ENCODE results near the gene PCDHGB2. TPM values are rescaled to one million over a fixed set of nuclear protein-coding genes. Genes with fewer than 3 reads are reported as not detected.
"Not testable (repeated sequence)": the region's sequence is repeated elsewhere in the genome, so short reads cannot be mapped to it uniquely, and the experiment has no call there.

Gene PCDHGB2
- total RNA-seq, result 1 to 10 TPM; 3.5 to 6.5 (median 5.0) TPM
- 1.9 TPM for polyA plus RNA-seq
- long read RNA-seq, donor 1, partial matches to known transcripts, result 0 of 1 reads
- long read RNA-seq, donor 1, other reads (novel, unspliced or antisense), result 0 of 1 reads
- long read RNA-seq, donor 2, result 0 reads
- long read RNA-seq, donor 3, result 0 reads
- long read RNA-seq, donor 4, result 0 reads

DNA sequence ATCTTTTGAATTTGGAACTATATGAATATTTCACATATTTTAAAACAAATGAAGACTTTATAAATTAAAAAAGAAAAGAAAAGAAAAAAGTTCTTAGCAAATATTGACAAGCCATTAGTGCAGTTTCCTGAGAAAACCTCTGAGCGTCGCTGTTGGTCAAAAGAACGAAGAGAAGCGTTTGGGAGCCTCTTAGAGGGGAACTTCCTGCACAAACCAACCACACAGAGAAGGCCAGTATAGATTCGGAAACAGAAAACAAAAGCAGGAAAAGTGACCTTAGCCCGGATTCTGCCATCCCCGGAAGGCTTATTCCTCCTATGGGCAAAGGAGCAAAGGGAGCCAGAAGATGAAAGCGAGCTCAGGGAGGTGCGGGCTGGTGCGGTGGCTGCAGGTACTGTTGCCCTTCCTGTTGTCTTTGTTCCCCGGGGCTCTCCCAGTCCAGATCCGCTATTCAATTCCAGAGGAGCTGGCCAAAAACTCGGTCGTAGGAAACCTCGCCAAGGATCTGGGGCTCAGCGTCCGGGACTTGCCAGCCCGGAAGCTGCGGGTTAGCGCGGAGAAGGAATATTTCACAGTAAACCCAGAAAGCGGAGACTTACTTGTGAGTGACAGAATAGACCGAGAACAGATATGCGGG is at the start of gene PCDHGB2:
Gene PCDHGB2, plus strand, starts transcription at position 205 of the 637 bp plus-strand sequence. Its CDS starts 142 bp downstream, at position 347.
- 13% methylated on average over 24 of the region's 24 CpGs for WGBS
- ATAC-seq, result no peak
- H3K27me3 ChIP-seq (ENCODE audit: control insufficient read depth, insufficient read depth), result no peaks in the 10 kb centered on the region
- no peaks in the 10 kb centered on the region for H3K4me1 ChIP-seq (ENCODE audit: control insufficient read depth, insufficient read depth, low read length)
- intact Hi-C loops (cut with DNase I), result no loop called here
- H3K9me3 ChIP-seq (ENCODE audit: control insufficient read depth, low read length), result peaks cover 16% of the 10 kb centered on the region
- H3K4me3 ChIP-seq (ENCODE audit: low read length), result peak within 1 kb of the TSS; percentile 62
- H3K27ac ChIP-seq (ENCODE audit: low read length), result no peak within 1 kb of the TSS
- peak in 1 of 3 donors; percentile 33 for DNase-seq

DNA sequence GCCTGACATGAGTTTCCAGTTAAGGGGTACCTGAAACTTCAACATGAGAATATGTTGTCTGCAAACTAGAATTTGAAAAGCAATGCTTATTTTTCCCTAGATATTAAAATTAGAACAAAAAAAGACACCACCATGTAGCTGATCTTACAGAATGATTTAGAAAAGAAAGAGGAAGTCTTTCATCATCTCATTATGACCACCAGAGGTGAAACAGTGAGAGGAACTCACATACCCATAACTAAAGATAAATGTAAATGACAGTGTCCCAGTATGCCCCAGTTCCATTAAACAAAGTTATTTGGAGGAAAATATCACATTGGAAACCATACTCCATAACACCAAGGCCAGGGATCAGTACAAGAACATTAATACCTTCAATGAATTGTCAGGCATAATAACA is 46.1 kb upstream of the PCDHGB2 start:
- intact Hi-C loops (cut with DNase I), result no loop called here
- H3K27ac ChIP-seq (ENCODE audit: low read length), result no peak overlapping the region
- ATAC-seq, result no peak
- no peaks in the 10 kb centered on the region for H3K27me3 ChIP-seq (ENCODE audit: control insufficient read depth, insufficient read depth)
- H3K9me3 ChIP-seq (ENCODE audit: control insufficient read depth, low read length), result peaks cover 2% of the 10 kb centered on the region
- DNase-seq, result no peak
- H3K4me1 ChIP-seq (ENCODE audit: control insufficient read depth, insufficient read depth, low read length), result no peaks in the 10 kb centered on the region
- no peak overlapping the region for H3K4me3 ChIP-seq (ENCODE audit: low read length)

DNA sequence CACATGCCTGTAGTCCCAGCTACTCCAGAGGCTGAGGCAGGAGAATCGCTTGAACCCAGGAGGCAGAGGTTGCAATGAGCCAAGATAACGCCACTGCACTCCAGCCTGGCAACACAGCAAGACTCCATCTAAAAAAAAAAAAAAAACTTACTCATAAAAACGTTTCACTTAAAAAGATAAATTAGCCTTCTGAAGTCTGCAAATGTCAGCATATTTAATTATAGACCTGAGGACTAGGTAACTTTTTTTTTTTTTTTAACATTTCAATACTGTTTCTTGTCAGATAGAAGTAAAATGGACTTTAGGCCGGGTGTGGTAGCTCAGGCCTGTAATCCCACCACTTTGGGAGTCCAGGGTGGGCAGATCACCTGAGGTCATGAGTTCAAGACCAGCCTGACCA is 42.8 kb upstream of the PCDHGB2 start:
- 88% methylated on average over 4 of the region's 4 CpGs for WGBS
- H3K9me3 ChIP-seq (ENCODE audit: control insufficient read depth, low read length); intact Hi-C loops (cut with DNase I); H3K27me3 ChIP-seq (ENCODE audit: control insufficient read depth, insufficient read depth); H3K27ac ChIP-seq (ENCODE audit: low read length); H3K4me1 ChIP-seq (ENCODE audit: control insufficient read depth, insufficient read depth, low read length); ATAC-seq; DNase-seq; H3K4me3 ChIP-seq (ENCODE audit: low read length): not testable (repeated sequence)

DNA sequence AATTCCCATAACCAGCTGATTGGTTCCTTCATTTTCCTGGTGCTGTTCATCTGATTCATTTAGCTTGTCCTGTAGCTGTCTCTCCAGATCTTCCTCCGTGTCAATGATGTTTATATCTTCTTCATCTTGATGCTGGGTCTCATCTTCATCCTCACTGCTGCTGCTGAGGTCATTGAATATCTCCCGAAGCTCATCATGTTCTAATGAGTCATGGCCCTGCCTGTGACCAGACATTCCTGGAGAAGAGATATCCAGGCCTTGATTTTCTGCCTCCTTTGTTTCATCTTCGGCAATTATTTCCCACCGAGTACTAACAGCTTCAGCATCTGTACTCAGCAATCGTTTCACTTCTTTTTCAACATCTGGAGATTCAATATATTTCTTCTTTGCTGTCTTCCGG is 40.6 kb upstream of the PCDHGB2 start:
- H3K27ac ChIP-seq (ENCODE audit: low read length), result no peak overlapping the region
- DNase-seq (no peak), ATAC-seq (no peak)
- peak overlapping the region; percentile 78 for H3K4me3 ChIP-seq (ENCODE audit: low read length)
- no peaks in the 10 kb centered on the region for H3K4me1 ChIP-seq (ENCODE audit: control insufficient read depth, insufficient read depth, low read length)
- H3K9me3 ChIP-seq (ENCODE audit: control insufficient read depth, low read length), result peaks cover 8% of the 10 kb centered on the region
- WGBS, result 98% methylated on average over 6 of the region's 6 CpGs
- H3K27me3 ChIP-seq (ENCODE audit: control insufficient read depth, insufficient read depth), result no peaks in the 10 kb centered on the region
- intact Hi-C loops (cut with DNase I), result no loop called here

GRCh38 chr5:141319699-141320098 is 40.1 kb upstream of the PCDHGB2 start:
- peaks cover 8% of the 10 kb centered on the region for H3K9me3 ChIP-seq (ENCODE audit: control insufficient read depth, low read length)

GRCh38 chr5:141320225-141321169 is 39.3 kb upstream of the PCDHGB2 start, which contains the start of gene TAF7:
TAF7 (minus strand) TSS chr5:141320784; CDS start chr5:141320044, 740 bp downstream.
- Histone ChIP-seq H3K9me3 (ENCODE audit: control insufficient read depth, low read length) (peaks cover 8% of the 10 kb centered on the region), H3K4me3 (ENCODE audit: low read length) (peak within 1 kb of the TSS; percentile 78), H3K27ac (ENCODE audit: low read length) (peak within 1 kb of the TSS; percentile 93), H3K27me3 (ENCODE audit: control insufficient read depth, insufficient read depth) (no peaks in the 10 kb centered on the region), H3K4me1 (ENCODE audit: control insufficient read depth, insufficient read depth, low read length) (no peaks in the 10 kb centered on the region)
- 1% methylated on average over 67 of the region's 67 CpGs for WGBS
- peak; percentile 92 to 97 (median 96) for DNase-seq
- peak; percentile 99 to 100 for ATAC-seq
- intact Hi-C loops (cut with DNase I), result no loop called here

More at GRCh38 chr5:141319699-141320098, 40.1 kb upstream of the PCDHGB2 start:
- ATAC-seq, result no peak
- intact Hi-C loops (cut with DNase I), result no loop called here
- DNase-seq, result no peak
- no peaks in the 10 kb centered on the region for H3K4me1 ChIP-seq (ENCODE audit: control insufficient read depth, insufficient read depth, low read length)
- no peaks in the 10 kb centered on the region for H3K27me3 ChIP-seq (ENCODE audit: control insufficient read depth, insufficient read depth)
- no peak overlapping the region for H3K27ac ChIP-seq (ENCODE audit: low read length)
- WGBS, result 69% methylated on average over 5 of the region's 5 CpGs
- peak overlapping the region; percentile 78 for H3K4me3 ChIP-seq (ENCODE audit: low read length)

- no peak for DNase-seq
- Histone ChIP-seq H3K27me3 (ENCODE audit: control insufficient read depth, insufficient read depth) (no peaks in the 10 kb centered on the region), H3K9me3 (ENCODE audit: control insufficient read depth, low read length) (peaks cover 8% of the 10 kb centered on the region), H3K27ac (ENCODE audit: low read length) (no peak overlapping the region), H3K4me3 (ENCODE audit: low read length) (no peak overlapping the region), H3K4me1 (ENCODE audit: control insufficient read depth, insufficient read depth, low read length) (no peaks in the 10 kb centered on the region)
- intact Hi-C loops (cut with DNase I), result no loop called here
- no peak for ATAC-seq
- WGBS, result 92% methylated on average over 3 of the region's 3 CpGs
Measured at GRCh38 chr5:141322261-141322660, 37.5 kb upstream of the PCDHGB2 start.

- no peaks in the 10 kb centered on the region for H3K9me3 ChIP-seq (ENCODE audit: control insufficient read depth, low read length)
- ATAC-seq, result peak; percentile 77 to 93
- 8% methylated on average over 27 of the region's 27 CpGs for WGBS
- peak; percentile 59 to 83 (median 77) for DNase-seq
- no peaks in the 10 kb centered on the region for H3K27me3 ChIP-seq (ENCODE audit: control insufficient read depth, insufficient read depth)
- H3K27ac ChIP-seq (ENCODE audit: low read length), result peak overlapping the region; percentile 55
- no peaks in the 10 kb centered on the region for H3K4me1 ChIP-seq (ENCODE audit: control insufficient read depth, insufficient read depth, low read length)
- peak overlapping the region; percentile 46 for H3K4me3 ChIP-seq (ENCODE audit: low read length)
- intact Hi-C loops (cut with DNase I), result loop anchor here in 1 of 4 donors (5.0 kb wide), 1 partner anchor 236 kb away; no protein-coding TSS in a partner anchor
Measured at GRCh38 chr5:141326088-141326854, 33.5 kb upstream of the PCDHGB2 start.

DNA sequence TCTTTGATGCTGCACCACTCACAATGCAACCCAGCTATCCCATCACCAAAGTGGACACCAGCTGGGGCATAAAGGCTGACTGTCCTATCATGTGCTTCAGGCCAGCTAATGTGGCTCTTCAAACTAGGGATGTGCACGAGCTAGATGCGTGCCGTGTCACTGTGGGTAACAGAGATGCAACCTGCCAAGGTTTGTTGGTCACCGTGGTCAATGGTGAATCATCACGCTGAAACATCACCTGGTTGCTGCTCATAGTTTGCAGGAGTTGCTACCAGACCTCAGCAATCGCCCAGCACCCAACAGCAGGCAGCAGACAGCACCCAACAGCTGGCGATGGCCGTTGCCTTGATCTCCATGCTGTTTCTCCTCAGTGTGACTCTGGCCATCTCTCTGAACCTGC is 31.6 kb upstream of the PCDHGB2 start:
- Histone ChIP-seq H3K9me3 (ENCODE audit: control insufficient read depth, low read length) (no peaks in the 10 kb centered on the region), H3K4me3 (ENCODE audit: low read length) (no peak overlapping the region), H3K27ac (ENCODE audit: low read length) (no peak overlapping the region), H3K4me1 (ENCODE audit: control insufficient read depth, insufficient read depth, low read length) (no peaks in the 10 kb centered on the region), H3K27me3 (ENCODE audit: control insufficient read depth, insufficient read depth) (no peaks in the 10 kb centered on the region)
- intact Hi-C loops (cut with DNase I), result loop anchor here in 1 of 4 donors (5.0 kb wide), 1 partner anchor 234 kb away; no protein-coding TSS in a partner anchor
- DNase-seq, result no peak
- WGBS, result 77% methylated on average over 8 of the region's 8 CpGs
- no peak for ATAC-seq

DNA sequence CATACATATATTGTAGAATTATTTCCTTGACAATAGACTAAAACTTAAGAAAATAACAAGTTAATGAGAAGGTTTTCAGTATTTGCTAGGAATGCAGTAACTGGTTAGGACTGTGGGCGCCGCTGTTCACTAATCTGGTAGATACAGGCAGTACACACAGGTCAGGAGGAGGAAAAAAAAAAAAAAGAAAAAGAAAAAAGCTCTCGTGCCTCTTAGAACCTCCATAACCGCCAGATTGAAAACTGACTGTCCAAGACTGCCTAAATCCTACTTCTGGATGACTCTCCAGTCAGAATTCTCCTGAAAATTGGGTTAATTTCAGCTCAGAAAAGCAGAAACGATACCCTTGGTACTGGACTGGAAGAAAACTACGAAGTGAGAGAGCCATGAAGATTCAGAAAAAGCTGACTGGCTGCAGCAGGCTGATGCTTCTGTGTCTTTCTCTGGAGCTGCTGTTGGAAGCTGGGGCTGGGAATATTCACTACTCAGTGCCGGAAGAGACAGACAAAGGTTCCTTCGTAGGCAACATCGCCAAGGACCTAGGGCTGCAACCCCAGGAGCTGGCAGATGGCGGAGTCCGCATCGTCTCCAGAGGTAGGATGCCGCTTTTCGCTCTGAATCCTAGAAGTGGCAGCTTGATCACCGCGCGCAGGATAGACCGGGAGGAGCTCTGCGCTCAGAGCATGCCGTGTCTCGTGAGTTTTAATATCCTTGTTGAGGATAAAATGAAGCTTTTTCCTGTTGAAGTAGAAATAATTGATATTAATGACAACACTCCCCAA is 29.3 kb upstream of the PCDHGB2 start, which contains the start of gene PCDHGA1:
Gene PCDHGA1, plus strand, starts transcription at position 216 of the 782 bp plus-strand sequence.
- Histone ChIP-seq H3K9me3 (ENCODE audit: control insufficient read depth, low read length) (no peaks in the 10 kb centered on the region), H3K4me1 (ENCODE audit: control insufficient read depth, insufficient read depth, low read length) (no peaks in the 10 kb centered on the region), H3K27ac (ENCODE audit: low read length) (no peak within 1 kb of the TSS), H3K4me3 (ENCODE audit: low read length) (peak within 1 kb of the TSS; percentile 49), H3K27me3 (ENCODE audit: control insufficient read depth, insufficient read depth) (no peaks in the 10 kb centered on the region)
- intact Hi-C loops (cut with DNase I), result loop anchor here in 1 of 4 donors (10.0 kb wide), 1 partner anchor 224 kb away; no protein-coding TSS in a partner anchor
- WGBS, result 18% methylated on average over 21 of the region's 21 CpGs
- peak in 1 of 3 donors; percentile 71 for DNase-seq
- ATAC-seq, result no peak

Measured in right cardiac atrium (tissue), 5 donors.